Tibial artery (tissue), 4 donors: ENCODE measurements around the gene SLC24A3.

ENCODE experiments used
- DNase-seq, 2 donors: peaks; one replicate each; pipeline ENCODE4 v3.0.0-alpha.2; 2019
- H3K27ac ChIP-seq, 2 donors: fragments of 200-600 bp; sonication (generic) in 1 of 2; 1 replicate in 1 of 2; 2 replicates in 1 of 2; pipeline ENCODE4 v1.5.1; 2018 to 2019; ENCODE audit warnings: mild to moderate bottlenecking in 1 of 2
- H3K27me3 ChIP-seq, 2 donors: fragments of 200-600 bp; sonication (generic) in 1 of 2; one replicate each; pipeline versions ENCODE4 v1.5.1 to v1.6.0; 2016 to 2019
- H3K36me3 ChIP-seq, 3 donors: fragments of 200-600 bp; sonication (generic) in 2 of 3; one replicate each; pipeline ENCODE4 v1.5.1; 2016 to 2019; ENCODE audit warnings: mild to moderate bottlenecking in 2 of 3
- H3K4me1 ChIP-seq, 4 donors: fragments of 200-600 bp; sonication (generic) in 2 of 4; 1 replicate in 3 of 4; 2 replicates in 1 of 4; pipeline ENCODE4 v1.5.1; 2016 to 2019
- H3K4me3 ChIP-seq, 2 donors: fragments of 200-600 bp; sonication (generic) in 1 of 2; 1 replicate in 1 of 2; 2 replicates in 1 of 2; pipeline ENCODE4 v1.5.1; 2018 to 2019; ENCODE audit warnings: mild to moderate bottlenecking in 2 of 2
- H3K9me3 ChIP-seq, 3 donors: fragments of 200-600 bp; sonication (generic) in 1 of 3; one replicate each; pipeline ENCODE4 v1.5.1; 2016 to 2019
- CTCF ChIP-seq, 2 experiments: fragments of 200-600 bp in 1 of 2; fragments of 450-650 bp in 1 of 2; IDR thresholded peaks; one replicate each; pipeline ENCODE4 v1.5.1; 2017 to 2019; ENCODE audit warnings: antibody characterized with exemption in 2 of 2, mild to moderate bottlenecking in 1 of 2, moderate library complexity in 1 of 2
- intact Hi-C: fragments of 100-400 bp; cut with DNase I; formaldehyde crosslinking; loops from one replicate; pipeline ENCODE4 v1.15.0; 2023; ENCODE audit warnings: low total_unique reads

SLC24A3 gene

GRCh38 chr20:19414600-19414999 lies 202.2 kb downstream of the SLC24A3 start:
- Histone ChIP-seq H3K27ac (no peak overlapping the region), H3K27me3 (no peaks in the 10 kb centered on the region), H3K4me3 (no peak overlapping the region), H3K9me3 (no peaks in the 10 kb centered on the region), H3K4me1 (peaks cover 0 to 6% (median 0%) of the 10 kb centered on the region in 4 donors), H3K36me3 (no peaks in the 10 kb centered on the region)
- intact Hi-C loops, result no loop called here
- no peak for TF ChIP-seq CTCF (IDR thresholded peaks at IDR 0.05)
- no peak for DNase-seq

- Histone ChIP-seq H3K4me1 (peaks cover 0 to 6% (median 0%) of the 10 kb centered on the region in 4 donors), H3K4me3 (no peak overlapping the region), H3K27me3 (no peaks in the 10 kb centered on the region), H3K36me3 (no peaks in the 10 kb centered on the region), H3K27ac (no peak overlapping the region), H3K9me3 (no peaks in the 10 kb centered on the region)
- intact Hi-C loops, result no loop called here
- no peak for DNase-seq
- no peak for TF ChIP-seq CTCF (IDR thresholded peaks at IDR 0.05)
These were observed 203.3 kb downstream of the SLC24A3 start for GRCh38 chr20:19415786-19416185.

GRCh38 chr20:19416627-19417026 lies 204.2 kb downstream of the SLC24A3 start:
- intact Hi-C loops, result no loop called here
- Histone ChIP-seq H3K4me1 (peaks cover 0 to under 1% (median 0%) of the 10 kb centered on the region in 4 donors), H3K27me3 (no peaks in the 10 kb centered on the region), H3K9me3 (no peaks in the 10 kb centered on the region), H3K4me3 (no peak overlapping the region), H3K27ac (no peak overlapping the region), H3K36me3 (no peaks in the 10 kb centered on the region)
- no peak for DNase-seq
- no peak for TF ChIP-seq CTCF (IDR thresholded peaks at IDR 0.05)

GRCh38 chr20:19419396-19419795 lies 207.0 kb downstream of the SLC24A3 start:
- Histone ChIP-seq H3K36me3 (no peaks in the 10 kb centered on the region), H3K4me3 (no peak overlapping the region), H3K27me3 (no peaks in the 10 kb centered on the region), H3K4me1 (peaks cover 0 to 17% (median 1%) of the 10 kb centered on the region in 4 donors), H3K9me3 (no peaks in the 10 kb centered on the region), H3K27ac (no peak overlapping the region)
- intact Hi-C loops, result no loop called here
- DNase-seq, result no peak
- TF ChIP-seq CTCF (IDR thresholded peaks at IDR 0.05), result no peak

GRCh38 chr20:19423097-19423899 lies 210.9 kb downstream of the SLC24A3 start:
- Histone ChIP-seq H3K27me3 (no peaks in the 10 kb centered on the region), H3K27ac (no peak overlapping the region), H3K4me3 (no peak overlapping the region), H3K4me1 (peaks cover 0 to 34% (median 16%) of the 10 kb centered on the region in 4 donors), H3K9me3 (no peaks in the 10 kb centered on the region), H3K36me3 (no peaks in the 10 kb centered on the region)
- no peak for DNase-seq
- TF ChIP-seq CTCF (IDR thresholded peaks at IDR 0.05), result no peak
- intact Hi-C loops, result no loop called here
